ENCODE results near the gene IL1A. TPM values are rescaled to one million over a fixed set of nuclear protein-coding genes. Genes with fewer than 3 reads are reported as not detected.
A peak's percentile ranks its signal among the peaks of the same experiment; 100 is the strongest.

The IL1A gene
- total and polyA plus RNA-seq, 9 of the 15 experiments (the other 6 are each of a cell fraction or from before 2014, with no cell fraction given), result 0.03 to 0.27 (median 0.14) TPM; not detected in 2

- H4K20me1 ChIP-seq (replicated peaks; ENCODE audit: control insufficient read depth, insufficient read depth, low read length), result no peaks in the 10 kb centered on the region
- no peak overlapping the region for H3K27ac ChIP-seq (ENCODE audit: extremely low read depth, low read depth, low read length)
- no peaks in the 10 kb centered on the region for H3K9me1 ChIP-seq (ENCODE audit: control insufficient read depth, insufficient read depth, low read length)
- peaks cover 2% of the 10 kb centered on the region; the same call in 1 of the 2 replicates for H3K9me3 ChIP-seq (replicated peaks; ENCODE audit: control insufficient read depth, insufficient read depth, low read depth, low read length)
- no peak overlapping the region for H3K9ac ChIP-seq (ENCODE audit: insufficient read depth in 1 of 2, low read depth in 2 of 2, low read length in 2 of 2)
- FAIRE-seq (no peak), DNase-seq (ENCODE audit: extremely low read depth in 1 of 4, low spot score in 3 of 4) (no peak), ATAC-seq (no peak)
- no peak overlapping the region for H3K4me2 ChIP-seq (ENCODE audit: insufficient read depth, low read length)
- BruUV-seq (replicated peaks), result TSS peak; percentile 25
- peaks cover 9% of the 10 kb centered on the region; the same call in 2 of the 3 replicates for H3K79me2 ChIP-seq (ENCODE audit: control insufficient read depth, insufficient read depth, low read length)
- TF ChIP-seq POLR2AphosphoS2 (IDR thresholded peaks at IDR 0.05; ENCODE audit: low read length), result no peak
- no peak for TF ChIP-seq RFX7 (CRISPR knock-in tag; IDR thresholded peaks at IDR 0.05)
- no peak for TF ChIP-seq ETV5 (CRISPR knock-in tag; IDR thresholded peaks at IDR 0.05; ENCODE audit: low read depth)
- no peak for TF ChIP-seq HDAC1 (IDR thresholded peaks at IDR 0.05)
- no peak for TF ChIP-seq TCF3 (CRISPR knock-in tag; IDR thresholded peaks at IDR 0.05)
- TF ChIP-seq ZKSCAN8 (CRISPR knock-in tag; IDR thresholded peaks at IDR 0.05), result no peak
- TF ChIP-seq RBM25 (IDR thresholded peaks at IDR 0.05; ENCODE audit: low read depth, low read length, severe bottlenecking), result no peak
- TF ChIP-seq CHD4 (IDR thresholded peaks at IDR 0.05; ENCODE audit: insufficient read depth, insufficient replicate concordance, low read depth, low read length, poor library complexity, severe bottlenecking), result no peak
- no peak for TF ChIP-seq JUND (IDR thresholded peaks at IDR 0.05; ENCODE audit: borderline replicate concordance, low read depth, low read length)
- no peak for TF ChIP-seq JUND (tag; IDR thresholded peaks at IDR 0.05; ENCODE audit: borderline replicate concordance, low read depth, low read length)
- no peak overlapping the region for H2AFZ ChIP-seq (ENCODE audit: low read depth, low read length)
- peaks cover 85% of the 10 kb centered on the region for H3K36me3 ChIP-seq (ENCODE audit: control insufficient read depth, insufficient read depth, low read length)
- H3K4me3 ChIP-seq, result no peak overlapping the region
- ChIA-PET CTCF (ENCODE audit: low intra/inter-chr PET ratio) (interaction anchor here (0.6 to 4.4 kb wide), 5 partner anchors 26 to 628 kb away, joined by 3 to 46 read pairs (median 9); no protein-coding TSS in a partner anchor), POLR2A (interaction anchor here (0.6 to 2.8 kb wide), 7 partner anchors 9 to 191 kb away, joined by 3 to 19 read pairs (median 5); partner anchors contain the start of gene IL1B)
- H3K4me1 ChIP-seq (replicated peaks in 1 of 2; ENCODE audit: control insufficient read depth in 2 of 2, insufficient read depth in 2 of 2, low read length in 2 of 2), result no peaks in the 10 kb centered on the region; a peak in 1 of 5 replicates
- intact Hi-C loops (cut with micrococcal nuclease), result loop anchor here (5.0 kb wide), 1 partner anchor 82 kb away; no protein-coding TSS in a partner anchor
- no peaks in the 10 kb centered on the region for H3K27me3 ChIP-seq (ENCODE audit: control insufficient read depth in 2 of 2, insufficient read depth in 2 of 2, low read length in 2 of 2)
- in situ Hi-C loops (cut with MboI), result loop anchor here (5.0 kb wide), 1 partner anchor 127 kb away; no protein-coding TSS in a partner anchor
Measured at GRCh38 chr2:112750560-112750843, 33.8 kb downstream of the IL1A start.

All from K562 (cell line).